IMR-90 (cell line): ENCODE measurements around the gene LAMC3. TPM values are rescaled to one million over a fixed set of nuclear protein-coding genes. Genes with fewer than 3 reads are reported as not detected.

Experiments
- ATAC-seq: fragments of 200-7000 bp; cut with Tn5 transposase; 2 replicates; pipeline ENCODE4 v1.9.1; 2020; ENCODE audit warnings: low read depth, mild to moderate bottlenecking, moderate library complexity
- BruUV-seq: library from RNA; stranded (reverse); fragments of 400-500 nt; replicated peaks from 2 replicates; lab custom pipeline; 2021; lab: Mats Ljungman, UMichigan
- CTCF ChIA-PET: fragments of 300-600 bp; formaldehyde crosslinking; extraction: SDS; loops from one replicate; lab custom pipeline; 2021; ENCODE audit warnings: antibody characterized with exemption; lab: Yijun Ruan, JAX
- POLR2A ChIA-PET: fragments of 300-600 bp; sonication (Branson Sonifier 250); formaldehyde crosslinking; loops from one replicate; lab custom pipeline; 2022; ENCODE audit warnings: antibody characterized with exemption; ENCODE audit not compliant: unreplicated experiment; lab: Charles Lee
- DNase-seq: peaks from one replicate; pipeline ENCODE4 v3.0.0; 2013
- H2AFZ ChIP-seq: replicated peaks from 2 replicates; pipeline ENCODE3; 2013; ENCODE audit warnings: low read length, mild to moderate bottlenecking; ENCODE audit not compliant: poor library complexity
- H2AK5ac ChIP-seq: 2 replicates; pipeline ENCODE4 v1.6.1; 2013; ENCODE audit warnings: low read depth, low read length, inconsistent platforms
- H2AK9ac ChIP-seq: replicated peaks from 2 replicates; pipeline ENCODE3; 2013; ENCODE audit warnings: mild to moderate bottlenecking, low read depth, low read length, moderate library complexity; ENCODE audit not compliant: poor library complexity
- H2BK120ac ChIP-seq: 2 replicates; pipeline ENCODE4 v1.6.1; 2013; ENCODE audit warnings: low read depth, low read length, inconsistent platforms
- H2BK15ac ChIP-seq: 3 replicates; pipeline ENCODE4 v1.6.1; 2013; ENCODE audit warnings: low read depth, low read length, inconsistent platforms
- H2BK20ac ChIP-seq: 2 replicates; pipeline ENCODE4 v1.6.1; 2013; ENCODE audit warnings: low read depth, mild to moderate bottlenecking, inconsistent platforms, low read length, moderate library complexity
- H2BK5ac ChIP-seq: 2 replicates; pipeline ENCODE4 v1.6.1; 2013; ENCODE audit warnings: mild to moderate bottlenecking, low read depth, low read length, inconsistent platforms; ENCODE audit not compliant: poor library complexity, severe bottlenecking
- H3K14ac ChIP-seq: replicated peaks from 2 replicates; pipeline ENCODE4 v1.6.1; 2013; ENCODE audit warnings: low read depth, low read length, inconsistent platforms
- H3K18ac ChIP-seq: 2 replicates; pipeline ENCODE4 v1.6.1; 2013; ENCODE audit warnings: low read depth, low read length, control low read depth
- H3K23ac ChIP-seq: 2 replicates; pipeline ENCODE4 v1.6.1; 2013; ENCODE audit warnings: low read depth, low read length, inconsistent platforms
- H3K27ac ChIP-seq: 2 replicates; pipeline ENCODE4 v1.5.1; 2013; ENCODE audit warnings: mild to moderate bottlenecking, control low read depth, low read length; ENCODE audit not compliant: insufficient read depth
- H3K27me3 ChIP-seq: 2 replicates; pipeline ENCODE4 v1.6.1; 2013; ENCODE audit warnings: low read length; ENCODE audit not compliant: control insufficient read depth, insufficient read depth
- H3K36me3 ChIP-seq: 2 replicates; pipeline ENCODE4 v1.6.1; 2013; ENCODE audit warnings: low read length, mixed read lengths; ENCODE audit not compliant: control insufficient read depth, insufficient read depth
- H3K4ac ChIP-seq: 2 replicates; pipeline ENCODE4 v1.6.1; 2013; ENCODE audit warnings: low read depth, low read length, inconsistent platforms
- H3K4me1 ChIP-seq: 2 replicates; pipeline ENCODE4 v1.6.1; 2013; ENCODE audit warnings: low read length, mixed read lengths; ENCODE audit not compliant: control insufficient read depth, insufficient read depth
- H3K4me2 ChIP-seq: 2 replicates; pipeline ENCODE4 v1.6.1; 2013; ENCODE audit warnings: low read depth, mild to moderate bottlenecking, control low read depth, low read length, moderate library complexity
- H3K4me3 ChIP-seq: 2 replicates; pipeline ENCODE4 v1.5.1; 2013; ENCODE audit warnings: low read depth, mild to moderate bottlenecking, control low read depth, low read length, moderate library complexity; ENCODE audit not compliant: insufficient read depth
- H3K56ac ChIP-seq: 2 replicates; pipeline ENCODE4 v1.6.1; 2013; ENCODE audit warnings: low read length, inconsistent platforms; ENCODE audit not compliant: insufficient read depth; ENCODE audit errors: extremely low read depth
- H3K79me1 ChIP-seq, 2 experiments: 2 replicates each; pipeline ENCODE4 v1.6.1; 2013; ENCODE audit warnings: low read length in 2 of 2, inconsistent platforms in 1 of 2, low read depth in 1 of 2
- H3K9ac ChIP-seq: 2 replicates; pipeline ENCODE4 v1.6.1; 2013; ENCODE audit warnings: low read depth, low read length, control low read depth
- H3K9me1 ChIP-seq: 2 replicates; pipeline ENCODE4 v1.6.1; 2013; ENCODE audit warnings: low read length, inconsistent platforms; ENCODE audit not compliant: insufficient read depth
- H3K9me3 ChIP-seq: 2 replicates; pipeline ENCODE4 v1.6.1; 2013; ENCODE audit warnings: low read length; ENCODE audit not compliant: control insufficient read depth, insufficient read depth
- H4K20me1 ChIP-seq: 2 replicates; pipeline ENCODE4 v1.6.1; 2013; ENCODE audit warnings: low read length, inconsistent platforms; ENCODE audit not compliant: insufficient read depth
- H4K5ac ChIP-seq: 2 replicates; pipeline ENCODE4 v1.6.1; 2013; ENCODE audit warnings: mild to moderate bottlenecking, low read depth, low read length, control low read depth
- H4K8ac ChIP-seq, 2 experiments: 2 replicates each; pipeline ENCODE4 v1.6.1; 2013; ENCODE audit warnings: low read depth in 2 of 2, low read length in 2 of 2, control low read depth in 1 of 2, inconsistent platforms in 1 of 2
- H4K91ac ChIP-seq: 2 replicates; pipeline ENCODE4 v1.6.1; 2013; ENCODE audit warnings: low read depth, low read length, inconsistent platforms; ENCODE audit not compliant: insufficient read depth
- CHD1 ChIP-seq: IDR thresholded peaks from 2 replicates; pipeline ENCODE4 v1.6.1; 2012; ENCODE audit warnings: low read depth, low read length, improper control_type of control experiment
- MXI1 ChIP-seq: IDR thresholded peaks from 2 replicates; pipeline ENCODE4 v1.6.1; 2012; ENCODE audit warnings: low read depth, mild to moderate bottlenecking, low read length, moderate library complexity, borderline replicate concordance
- POLR2A ChIP-seq: IDR thresholded peaks from 2 replicates; pipeline ENCODE4 v1.6.1; 2012; ENCODE audit warnings: mild to moderate bottlenecking, low read depth, low read length
- WGBS, 2 experiments: methylation state at CpG; one replicate each; pipeline versions ENCODE4 v1.1.5 to v1.1.7; 2013; ENCODE audit warnings: missing lambda C conversion rate in 2 of 2; ENCODE audit not compliant: insufficient read length in 1 of 2; ENCODE audit errors: extremely low coverage in 2 of 2; 5-methylcytosine and 5-hydroxymethylcytosine counted together
- dilution Hi-C: fragments of 300-500 bp; cut with HindIII; formaldehyde crosslinking; loops from one replicate; pipeline ENCODE4 v1.14.3; 2018; ENCODE audit warnings: low sequenced_read_pairs; ENCODE audit not compliant: unreplicated experiment
- in situ Hi-C: fragments of 300-500 bp; cut with MboI; formaldehyde crosslinking; loops from 3 replicates; pipeline ENCODE4 v1.14.3; 2019; ENCODE audit warnings: low sequenced_read_pairs, inconsistent platforms, mixed read lengths
- intact Hi-C: fragments of 100-400 bp; cut with micrococcal nuclease; formaldehyde crosslinking; loops from 2 replicates; pipeline ENCODE4 v1.10.0; 2022
- polyA plus RNA-seq, 3 experiments: library from polyadenylated mRNA; depleted of rRNA; stranded (reverse); fragments of >200 nt; gene quantifications; 2 replicates each; pipeline ENCODE4 v1.2.3, GENCODE V29; 2012; ENCODE audit warnings: low replicate concordance in 1 of 3
- total RNA-seq: library from RNA; depleted of rRNA; stranded (reverse); fragments of >200 nt; gene quantifications from 2 replicates; pipeline ENCODE4 v1.2.3, GENCODE V29; 2012
- TF ChIP-seq, protein P1 (sequence below): fragments of 150-350 bp; IDR thresholded peaks from 2 replicates; pipeline ENCODE4 v1.6.1; 2016; ENCODE audit warnings: low read depth, mild to moderate bottlenecking, low read length, moderate library complexity, borderline replicate concordance

Gene LAMC3
- total and polyA plus RNA-seq, 2 of the 4 experiments (the other 2 are of a cell fraction), result not detected

DNA sequence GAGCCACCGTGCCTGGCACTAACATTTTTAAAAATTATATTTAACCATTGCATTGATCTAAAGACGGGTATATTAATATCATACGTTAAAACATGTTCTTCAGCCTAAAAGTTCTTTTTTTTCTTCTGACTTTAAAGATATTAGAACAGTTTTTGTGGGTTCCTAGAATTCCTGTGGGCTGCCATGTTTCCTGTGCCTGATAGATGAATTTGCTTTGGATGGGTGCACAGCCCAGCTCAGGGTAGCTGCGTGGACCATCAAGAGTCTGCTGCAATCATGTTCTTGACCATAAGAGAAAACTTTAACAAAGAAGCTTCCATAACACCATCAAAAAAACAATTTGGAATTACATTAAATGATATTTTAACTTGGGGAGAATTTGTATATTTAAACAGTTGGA, 2.4 kb upstream of the LAMC3 start:
- H4K20me1 ChIP-seq, result no peaks in the 10 kb centered on the region
- H2AFZ ChIP-seq, result no peak overlapping the region
- TF ChIP-seq, protein P1, sequence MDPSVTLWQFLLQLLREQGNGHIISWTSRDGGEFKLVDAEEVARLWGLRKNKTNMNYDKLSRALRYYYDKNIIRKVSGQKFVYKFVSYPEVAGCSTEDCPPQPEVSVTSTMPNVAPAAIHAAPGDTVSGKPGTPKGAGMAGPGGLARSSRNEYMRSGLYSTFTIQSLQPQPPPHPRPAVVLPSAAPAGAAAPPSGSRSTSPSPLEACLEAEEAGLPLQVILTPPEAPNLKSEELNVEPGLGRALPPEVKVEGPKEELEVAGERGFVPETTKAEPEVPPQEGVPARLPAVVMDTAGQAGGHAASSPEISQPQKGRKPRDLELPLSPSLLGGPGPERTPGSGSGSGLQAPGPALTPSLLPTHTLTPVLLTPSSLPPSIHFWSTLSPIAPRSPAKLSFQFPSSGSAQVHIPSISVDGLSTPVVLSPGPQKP, result no peak
- TF ChIP-seq MXI1 (no peak), CHD1 (no peak), POLR2A (no peak)
- no peak overlapping the region for H2BK120ac ChIP-seq
- H3K79me1 ChIP-seq, result no peaks in the 10 kb centered on the region
- in situ Hi-C loops (no loop called here), dilution Hi-C loops (no loop called here), intact Hi-C loops (no loop called here)
- H3K23ac ChIP-seq, result no peak overlapping the region
- DNase-seq (no peak), ATAC-seq (no peak)
- no peak overlapping the region for H4K91ac ChIP-seq
- H3K27me3 ChIP-seq, result peaks cover 41% of the 10 kb centered on the region
- no peak overlapping the region for H2BK5ac ChIP-seq
- ChIA-PET CTCF (interaction anchor here (0.9 kb wide), 1 partner anchor 40 kb away, joined by 4 read pairs; no protein-coding TSS in a partner anchor), POLR2A (no interaction called here)
- H3K4me2 ChIP-seq, result no peak overlapping the region
- no peak overlapping the region for H4K8ac ChIP-seq
- no peak overlapping the region for H4K5ac ChIP-seq
- H3K18ac ChIP-seq, result no peak overlapping the region
- no peaks in the 10 kb centered on the region for H3K36me3 ChIP-seq
- no peak overlapping the region for H2BK20ac ChIP-seq
- no TSS peak for BruUV-seq
- H3K9me1 ChIP-seq, result no peaks in the 10 kb centered on the region
- WGBS, 2 experiments, result no CpG with 5 or more reads among the region's 4 CpGs
- no peak overlapping the region for H2AK9ac ChIP-seq
- no peak overlapping the region for H3K14ac ChIP-seq
- no peak overlapping the region for H3K4me3 ChIP-seq
- H3K9me3 ChIP-seq, result no peaks in the 10 kb centered on the region; the same call in 1 of the 2 replicates
- H3K4ac ChIP-seq, result no peak overlapping the region
- H3K9ac ChIP-seq, result no peak overlapping the region
- H3K4me1 ChIP-seq, result no peaks in the 10 kb centered on the region; the same call in 1 of the 2 replicates
- no peak overlapping the region for H2AK5ac ChIP-seq
- no peak overlapping the region for H2BK15ac ChIP-seq
- no peak overlapping the region for H3K56ac ChIP-seq
- H3K27ac ChIP-seq, result no peak overlapping the region
